Rectal smooth muscle tissue (tissue), 1 donor: Measurements from ENCODE around the gene ACD.

ENCODE experiments used
- H3K27ac ChIP-seq: one replicate; pipeline ENCODE4 v1.7.0; 2013; ENCODE audit warnings: low read depth, low read length, inconsistent platforms
- H3K27me3 ChIP-seq: one replicate; pipeline ENCODE4 v1.7.0; 2013; ENCODE audit warnings: low read length; ENCODE audit not compliant: control insufficient read depth, insufficient read depth
- H3K36me3 ChIP-seq: one replicate; pipeline ENCODE4 v1.7.0; 2013; ENCODE audit warnings: low read length; ENCODE audit not compliant: control insufficient read depth, insufficient read depth
- H3K4me1 ChIP-seq: one replicate; pipeline ENCODE4 v1.7.0; 2013; ENCODE audit warnings: low read length; ENCODE audit not compliant: control insufficient read depth, insufficient read depth
- H3K4me3 ChIP-seq: one replicate; pipeline ENCODE4 v1.7.0; 2013; ENCODE audit warnings: low read length
- H3K9ac ChIP-seq: one replicate; pipeline ENCODE4 v1.7.0; 2013; ENCODE audit warnings: low read length

The ACD gene

DNA sequence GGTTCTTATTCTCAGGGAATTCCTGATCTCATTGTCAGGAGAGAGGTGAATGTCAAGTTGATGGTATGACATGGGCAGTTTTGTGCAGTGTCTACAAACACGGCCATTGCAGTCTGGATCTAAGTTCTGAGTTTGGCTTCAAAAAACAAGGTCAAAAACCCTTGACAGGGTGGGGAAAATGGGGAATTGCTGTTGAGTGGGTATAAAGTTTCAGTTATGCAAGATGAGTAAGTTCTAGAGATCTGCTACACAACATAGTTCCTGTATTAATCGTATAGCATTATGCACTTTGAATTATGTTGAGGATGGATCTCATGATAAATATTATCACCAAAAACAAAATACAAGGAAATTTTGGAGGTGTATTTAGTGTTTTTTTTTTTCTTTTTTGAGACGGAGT, 51.7 kb downstream of the ACD start:
- Histone ChIP-seq H3K4me3 (no peak overlapping the region), H3K36me3 (peaks cover 6% of the 10 kb centered on the region), H3K4me1 (no peaks in the 10 kb centered on the region), H3K27me3 (no peaks in the 10 kb centered on the region), H3K27ac (no peak overlapping the region), H3K9ac (no peak overlapping the region)
